Right lobe of liver (tissue), 6 donors: Measurements from ENCODE around the gene DRD3. TPM values are rescaled to one million over a fixed set of nuclear protein-coding genes. Genes with fewer than 3 reads are reported as not detected.

Source experiments
- ATAC-seq, 4 donors: fragments of 200-7000 bp; cut with Tn5 transposase; one replicate each; pipeline ENCODE4 v1.9.1; 2020; ENCODE audit warnings: mild to moderate bottlenecking in 4 of 4, moderate library complexity in 4 of 4
- DNase-seq, 3 donors: peaks; one replicate each; pipeline ENCODE4 v3.0.0-alpha.2; 2020
- H3K27ac ChIP-seq, 3 donors: fragments of 200-600 bp; one replicate each; pipeline ENCODE4 v1.8.0; 2022
- H3K27me3 ChIP-seq, 2 donors: fragments of 200-600 bp; one replicate each; pipeline ENCODE4 v1.8.0; 2022
- H3K36me3 ChIP-seq, 4 donors: fragments of 200-600 bp; sonication (generic) in 1 of 4; one replicate each; pipeline versions ENCODE4 v1.5.1 to v1.8.0; 2017 to 2022; ENCODE audit warnings: control low read depth in 1 of 4
- H3K4me1 ChIP-seq, 4 donors: fragments of 200-600 bp; sonication (generic) in 1 of 4; one replicate each; pipeline versions ENCODE4 v1.5.1 to v1.8.0; 2017 to 2022; ENCODE audit warnings: control low read depth in 1 of 4
- H3K4me3 ChIP-seq, 3 donors: fragments of 200-600 bp; one replicate each; pipeline ENCODE4 v1.8.0; 2022
- H3K9me3 ChIP-seq, 4 donors: fragments of 200-600 bp; sonication (generic) in 1 of 4; one replicate each; pipeline versions ENCODE4 v1.5.1 to v1.8.0; 2017 to 2022; ENCODE audit warnings: control low read depth in 1 of 4
- CTCF ChIP-seq, 4 donors: fragments of 200-600 bp in 3 of 4; fragments of 450-650 bp in 1 of 4; IDR thresholded peaks; one replicate each; pipeline versions ENCODE4 v1.5.1 to v1.8.0; 2016 to 2022; ENCODE audit warnings: antibody characterized with exemption in 4 of 4, mild to moderate bottlenecking in 2 of 4
- POLR2A ChIP-seq: fragments of 450-650 bp; IDR thresholded peaks from one replicate; pipeline ENCODE4 v1.6.1; 2017; ENCODE audit warnings: antibody characterized with exemption, mild to moderate bottlenecking
- WGBS: methylation state at CpG from one replicate; pipeline ENCODE4 v1.1.6; 2018; ENCODE audit warnings: low coverage, low lambda C conversion rate; ENCODE audit not compliant: insufficient coverage; ENCODE audit errors: missing lambda C conversion rate; 5-methylcytosine and 5-hydroxymethylcytosine counted together
- intact Hi-C, 2 donors: fragments of 100-400 bp; cut with DNase I; formaldehyde crosslinking; loops; one replicate each; pipeline versions ENCODE4 v1.11.2 to v1.14.1; 2022
- total RNA-seq, 6 experiments: library from RNA; depleted of rRNA in 2 of 6; stranded (reverse); fragments of >200 nt in 2 of 6; fragmentation: NEBNext Ultra II Directional in 3 of 6; extraction: Animal tissue kit (Norgen Biotek cat#: 25700) in 3 of 6; gene quantifications; one replicate each; pipeline versions ENCODE4 v1.1.0 to v1.2.4, GENCODE V29; 2016 to 2023
- donor health status: DM: no; HTN: yes; CAD: no.
- donor health status: DM: no; HTN: no; CAD: no.
- donor health status: DM: no; HTN: no; CAD: no.
- donor health status: DM: no; HTN: yes; CAD: no.
- donor health status: DM: no; HTN: yes; CAD: no.

DRD3 gene
- total RNA-seq, 6 experiments from 2014 or later = not detected

GRCh38 chr3:114176487-114176886, 2.4 kb downstream of the DRD3 start:
- WGBS = 41% methylated on average over 6 of the region's 6 CpGs
- Histone ChIP-seq H3K4me1 (no peaks in the 10 kb centered on the region), H3K27me3 (no peaks in the 10 kb centered on the region), H3K27ac (no peak overlapping the region), H3K4me3 (no peak overlapping the region), H3K9me3 (no peaks in the 10 kb centered on the region), H3K36me3 (no peaks in the 10 kb centered on the region)
- ATAC-seq (no peak), DNase-seq (no peak)
- intact Hi-C loops = no loop called here
- TF ChIP-seq CTCF (IDR thresholded peaks at IDR 0.05) (no peak), POLR2A (no peak)

GRCh38 chr3:114175204-114175987, 3.5 kb downstream of the DRD3 start:
- Histone ChIP-seq H3K4me3 (no peak overlapping the region), H3K36me3 (no peaks in the 10 kb centered on the region), H3K9me3 (no peaks in the 10 kb centered on the region), H3K27me3 (no peaks in the 10 kb centered on the region), H3K4me1 (no peaks in the 10 kb centered on the region), H3K27ac (no peak overlapping the region)
- no peak for TF ChIP-seq CTCF (IDR thresholded peaks at IDR 0.05)
- TF ChIP-seq POLR2A = no peak
- 40% methylated on average over 3 of the region's 3 CpGs for WGBS
- intact Hi-C loops = no loop called here
- DNase-seq (no peak), ATAC-seq (no peak)

- Histone ChIP-seq H3K4me1 (no peaks in the 10 kb centered on the region), H3K27ac (no peak overlapping the region), H3K27me3 (no peaks in the 10 kb centered on the region), H3K36me3 (no peaks in the 10 kb centered on the region), H3K9me3 (no peaks in the 10 kb centered on the region), H3K4me3 (no peak overlapping the region)
- intact Hi-C loops = no loop called here
- TF ChIP-seq CTCF (IDR thresholded peaks at IDR 0.05) (no peak), POLR2A (no peak)
- WGBS = 77% methylated on average over 5 of the region's 7 CpGs
- ATAC-seq (peak in 1 of 4 donors; percentile 40), DNase-seq (no peak)
Measured at GRCh38 chr3:114171677-114172076, 7.2 kb downstream of the DRD3 start.

GRCh38 chr3:114168150-114168549, 10.7 kb downstream of the DRD3 start:
- H3K27me3 ChIP-seq = no peaks in the 10 kb centered on the region
- DNase-seq (no peak), ATAC-seq (no peak)
- no peaks in the 10 kb centered on the region for H3K36me3 ChIP-seq
- H3K4me3 ChIP-seq = no peak overlapping the region
- TF ChIP-seq POLR2A (no peak), CTCF (IDR thresholded peaks at IDR 0.05) (no peak)
- 15% methylated on average over 2 of the region's 2 CpGs for WGBS
- no peaks in the 10 kb centered on the region for H3K9me3 ChIP-seq
- intact Hi-C loops = no loop called here
- H3K27ac ChIP-seq = no peak overlapping the region
- no peaks in the 10 kb centered on the region for H3K4me1 ChIP-seq
